T47D (cell line): ENCODE data around the gene UMOD.
"Not testable (repeated sequence)": the region's sequence is repeated elsewhere in the genome, so short reads cannot be mapped to it uniquely, and the experiment has no call there.

Experiments
- DNase-seq, 2 experiments: peaks; one replicate each; pipeline versions ENCODE4 v3.0.0 to v3.0.0-alpha.2; 2011 to 2012; ENCODE audit warnings: low read depth in 1 of 2, low spot score in 1 of 2
- JUND ChIP-seq: IDR thresholded peaks from 2 replicates; pipeline ENCODE4 v1.6.1; 2012; ENCODE audit warnings: low read depth
- in situ Hi-C: cut with HindIII; loops from 2 replicates; pipeline ENCODE4 v1.10.0; 2016; ENCODE audit warnings: low sequenced_read_pairs, low pct_unique_long_range_greater_than_20kb

The UMOD gene

GRCh38 chr16:20313741-20314140 is 38.8 kb downstream of the UMOD start:
- in situ Hi-C loops: no loop called here
- TF ChIP-seq JUND: no peak
- no peak for DNase-seq

GRCh38 chr16:20312536-20313095 is 39.9 kb downstream of the UMOD start:
- DNase-seq, in situ Hi-C loops: not testable (repeated sequence)

DNA sequence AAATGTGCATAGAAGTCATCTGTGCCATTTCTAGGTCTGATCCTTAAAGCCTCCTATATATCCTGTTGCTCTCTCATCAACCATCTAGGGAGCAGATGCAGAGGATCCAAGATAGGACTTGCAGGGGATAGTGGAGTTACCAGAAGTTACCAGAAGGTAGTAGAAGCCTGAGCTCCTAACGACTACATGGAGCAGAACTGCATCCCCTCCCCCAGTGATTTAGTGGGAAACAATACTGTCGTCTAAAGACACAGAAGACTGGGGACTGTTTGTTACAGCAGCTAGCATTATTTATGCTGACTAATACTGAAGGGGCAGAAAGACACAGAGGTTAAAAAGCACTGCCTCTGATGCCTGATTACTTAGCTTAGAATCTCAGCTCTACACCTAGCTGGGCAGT is 41.0 kb downstream of the UMOD start:
- in situ Hi-C loops: no loop called here
- TF ChIP-seq JUND: no peak
- no peak for DNase-seq

- TF ChIP-seq JUND: no peak
- in situ Hi-C loops: no loop called here
- no peak for DNase-seq
Observed at GRCh38 chr16:20310421-20311395, 41.8 kb downstream of the UMOD start.

DNA sequence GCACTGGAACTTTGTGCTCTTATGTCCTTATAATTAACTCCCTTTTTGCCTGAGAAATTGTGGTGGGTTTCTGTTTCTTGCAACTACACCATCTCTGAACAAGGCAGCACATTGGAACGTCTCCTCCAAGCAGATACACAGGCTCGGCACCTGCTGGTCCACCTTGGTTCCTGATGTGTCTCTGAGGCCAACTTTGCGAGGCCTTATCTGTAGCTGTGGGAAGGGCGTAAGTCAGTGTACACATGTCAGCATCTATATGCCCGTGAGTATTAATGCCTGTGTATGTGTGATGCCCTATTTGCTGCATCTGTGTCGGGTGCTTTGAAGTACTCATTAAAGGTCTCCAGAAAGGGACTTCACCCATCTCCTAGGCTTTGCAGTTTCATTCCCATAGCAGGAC is 42.7 kb downstream of the UMOD start:
- no peak for DNase-seq
- in situ Hi-C loops: no loop called here
- no peak for TF ChIP-seq JUND

DNA sequence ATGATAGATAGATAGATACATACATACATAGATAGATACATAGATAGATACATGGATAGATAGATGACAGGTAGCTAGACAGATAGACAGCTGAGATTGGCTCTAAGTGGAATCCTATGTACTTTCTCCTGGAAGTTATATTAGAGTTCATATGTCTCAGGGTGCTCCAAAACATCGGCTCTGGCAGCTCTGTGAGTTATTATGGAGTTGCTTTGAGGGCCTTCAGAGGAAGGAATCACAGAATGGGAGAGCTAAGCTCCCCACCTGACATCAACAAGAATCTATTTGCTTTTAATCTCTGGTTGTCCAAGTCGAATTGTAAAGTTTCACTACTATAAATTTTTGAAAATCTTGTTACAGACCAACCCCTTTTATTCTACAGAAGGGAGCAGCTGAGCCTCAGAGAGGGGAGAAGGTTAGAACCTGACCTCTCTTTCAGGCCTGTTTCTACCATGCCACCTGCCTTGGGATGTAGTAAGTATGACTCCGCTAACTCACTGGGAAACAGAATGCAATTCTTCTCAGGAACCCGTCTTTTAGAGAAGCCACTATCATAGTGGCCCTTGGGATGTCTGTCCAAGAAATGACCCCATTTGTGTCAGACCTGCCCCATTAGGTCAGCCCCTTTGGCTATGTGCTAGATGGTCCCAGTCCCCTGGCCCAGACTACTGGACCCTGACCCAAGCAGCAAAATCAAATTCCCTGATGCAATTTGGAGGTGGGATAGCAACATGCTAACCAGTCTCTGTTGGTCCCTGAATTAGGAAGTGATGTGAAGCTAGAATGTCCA is 43.5 kb downstream of the UMOD start:
- DNase-seq: no peak
- no peak for TF ChIP-seq JUND
- in situ Hi-C loops: no loop called here

DNA sequence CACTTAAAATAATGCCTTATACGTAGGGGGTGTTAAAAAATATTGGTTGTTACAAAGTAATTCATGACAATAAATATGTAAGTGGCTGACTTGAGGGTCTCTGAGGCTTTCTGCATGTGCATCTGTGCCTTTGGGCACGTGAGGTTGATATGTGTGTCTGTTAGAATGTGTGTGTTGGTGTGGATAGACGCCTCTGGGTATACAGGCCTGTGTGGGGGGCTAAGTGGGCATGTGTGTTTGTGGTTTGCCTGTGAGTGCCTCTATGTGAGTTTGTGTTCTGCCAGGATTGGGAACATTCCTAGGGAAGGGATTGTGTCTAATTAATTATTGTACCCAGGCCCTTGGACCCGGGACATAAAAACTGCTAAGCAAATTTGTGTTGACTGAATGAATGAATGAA is 44.2 kb downstream of the UMOD start:
- TF ChIP-seq JUND: no peak
- DNase-seq: no peak
- in situ Hi-C loops: no loop called here

DNA sequence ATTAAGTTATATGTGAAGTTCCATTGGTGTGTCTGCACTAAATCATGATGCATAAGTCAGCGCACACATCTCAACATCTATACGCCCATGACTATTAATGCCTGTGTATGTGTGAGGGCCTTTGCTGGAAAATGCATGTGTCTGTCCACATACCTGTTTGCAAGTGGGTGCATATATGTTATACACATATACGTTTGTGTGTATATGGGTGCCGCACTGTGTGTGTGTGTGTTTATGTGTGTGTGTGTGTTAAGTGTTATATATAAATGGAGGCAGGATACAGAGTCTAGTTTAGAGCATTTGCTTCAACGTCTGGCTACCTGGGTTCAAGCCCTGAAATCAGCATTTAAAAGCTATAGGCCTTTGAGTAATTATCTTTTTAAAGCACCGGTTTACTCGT is 44.7 kb downstream of the UMOD start:
- in situ Hi-C loops: no loop called here
- TF ChIP-seq JUND: no peak

DNA sequence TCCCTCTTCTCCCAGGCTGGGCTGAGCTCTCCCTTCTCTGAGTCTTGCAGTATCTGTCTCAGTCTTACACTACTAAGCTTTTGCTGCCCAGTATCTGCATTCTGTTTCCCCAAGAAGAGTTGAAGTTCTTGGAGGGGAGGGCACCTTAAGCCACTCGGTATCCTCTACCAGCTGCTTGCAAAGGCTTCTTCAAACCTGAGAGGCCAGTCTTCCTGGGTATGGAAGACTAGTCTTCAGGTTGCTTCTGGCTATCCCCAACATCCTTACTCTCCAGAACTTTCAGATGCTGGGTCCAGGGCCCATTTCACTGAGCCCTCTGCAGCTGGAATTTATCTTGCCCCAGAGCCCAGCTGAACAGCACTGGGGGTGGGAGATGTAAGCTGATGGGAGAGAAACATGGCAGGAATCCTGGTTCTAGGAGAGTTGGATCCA is 45.3 kb downstream of the UMOD start:
- DNase-seq: no peak
- in situ Hi-C loops: no loop called here
- no peak for TF ChIP-seq JUND

More for the DNA sequence above, 44.7 kb downstream of the UMOD start:
- no peak for DNase-seq

GRCh38 chr16:20306401-20306800 is 46.1 kb downstream of the UMOD start:
- no peak for DNase-seq
- in situ Hi-C loops: no loop called here
- no peak for TF ChIP-seq JUND

GRCh38 chr16:20303012-20303411 is 49.5 kb downstream of the UMOD start:
- TF ChIP-seq JUND: no peak
- no peak for DNase-seq
- in situ Hi-C loops: no loop called here

- no peak for DNase-seq
- in situ Hi-C loops: no loop called here
- TF ChIP-seq JUND: no peak
Observed at GRCh38 chr16:20302389-20302788, 50.1 kb downstream of the UMOD start.

DNA sequence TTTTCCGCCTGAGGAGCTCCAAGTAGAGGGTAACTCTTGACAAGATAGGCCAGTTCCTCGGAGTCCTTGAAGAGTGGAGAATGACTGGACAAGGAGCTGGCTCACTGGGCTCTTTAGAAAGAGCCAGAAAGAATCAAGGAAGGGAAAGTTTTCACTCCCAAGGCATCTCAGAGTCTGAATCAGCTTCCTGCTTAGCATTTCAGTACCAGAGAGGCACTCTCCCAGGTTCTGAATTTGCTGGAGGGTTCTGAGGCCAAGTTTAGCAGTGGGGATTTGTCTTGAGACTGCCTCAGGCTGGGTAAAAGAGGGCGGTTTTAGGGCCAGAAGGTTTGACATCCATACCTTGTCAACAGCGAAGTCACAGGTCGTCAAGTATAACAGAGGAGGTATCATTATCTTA is 50.7 kb downstream of the UMOD start:
- peak in 1 of 2 experiments; percentile 19 for DNase-seq
- in situ Hi-C loops: no loop called here
- no peak for TF ChIP-seq JUND
